T-helper 1 cell treated with Interleukin-12 subunit alpha and Interleukin-12 subunit beta and Interleukin-4 antibody, amounts not matched to agents 30 μg/mL and 1 μg/mL, for 36 hours (primary cell): Measurements from ENCODE around the gene CTSH.

Experiments
- H3K27ac Mint-ChIP-seq: one replicate; pipeline ENCODE4 v1.8.0; 2021; ENCODE audit warnings: mild to moderate bottlenecking, mixed read lengths
- H3K27me3 Mint-ChIP-seq: one replicate; pipeline ENCODE4 v1.8.0; 2021; ENCODE audit warnings: low read depth, mixed read lengths
- H3K36me3 Mint-ChIP-seq: one replicate; pipeline ENCODE4 v1.8.0; 2021; ENCODE audit warnings: low read depth, mixed read lengths
- H3K4me1 Mint-ChIP-seq: one replicate; pipeline ENCODE4 v1.8.0; 2021; ENCODE audit warnings: low read depth, mixed read lengths
- H3K4me3 Mint-ChIP-seq: one replicate; pipeline ENCODE4 v1.8.0; 2021; ENCODE audit warnings: mild to moderate bottlenecking, moderate library complexity, mixed read lengths
- H3K9me3 Mint-ChIP-seq: one replicate; pipeline ENCODE4 v1.8.0; 2021; ENCODE audit warnings: mixed read lengths

The CTSH gene, protein sequence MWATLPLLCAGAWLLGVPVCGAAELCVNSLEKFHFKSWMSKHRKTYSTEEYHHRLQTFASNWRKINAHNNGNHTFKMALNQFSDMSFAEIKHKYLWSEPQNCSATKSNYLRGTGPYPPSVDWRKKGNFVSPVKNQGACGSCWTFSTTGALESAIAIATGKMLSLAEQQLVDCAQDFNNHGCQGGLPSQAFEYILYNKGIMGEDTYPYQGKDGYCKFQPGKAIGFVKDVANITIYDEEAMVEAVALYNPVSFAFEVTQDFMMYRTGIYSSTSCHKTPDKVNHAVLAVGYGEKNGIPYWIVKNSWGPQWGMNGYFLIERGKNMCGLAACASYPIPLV

DNA sequence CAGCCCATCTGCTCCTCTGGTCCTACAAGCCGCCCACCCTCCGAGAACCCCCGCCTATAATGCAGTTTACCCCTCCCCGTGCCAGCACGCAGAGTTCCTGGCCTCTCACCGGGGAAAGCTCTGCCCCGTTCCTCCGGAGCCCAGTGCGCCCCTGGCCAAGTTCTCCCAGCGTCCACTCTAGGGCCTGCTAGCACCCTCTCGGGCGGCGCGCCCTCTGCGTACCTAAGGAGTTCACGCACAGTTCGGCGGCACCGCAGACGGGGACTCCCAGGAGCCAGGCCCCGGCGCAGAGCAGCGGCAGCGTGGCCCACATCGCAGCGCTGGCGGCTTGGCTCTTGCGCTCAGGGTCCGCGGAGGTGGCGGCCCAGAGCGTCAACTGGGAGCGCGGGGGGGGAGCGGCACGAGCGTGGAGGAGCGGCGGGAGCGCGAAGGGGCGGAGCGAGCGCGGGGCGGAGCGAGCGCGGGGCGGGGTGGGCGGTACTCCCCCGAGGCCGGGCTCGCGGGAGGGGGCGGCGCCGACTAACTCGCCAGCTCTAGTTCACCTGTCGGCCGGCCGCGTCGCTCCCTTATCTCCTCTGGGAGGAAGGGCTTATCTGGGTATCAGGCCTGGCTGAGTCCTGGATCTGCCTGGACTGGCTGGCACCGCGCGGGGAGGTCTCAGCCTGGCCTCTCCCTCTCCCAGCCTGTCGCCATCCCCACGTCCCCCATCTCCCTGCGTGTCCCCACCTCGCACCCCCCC is at the start of gene CTSH:
Gene CTSH (minus strand): TSS at position 378 of the 739 bp plus-strand sequence. CDS start 65 bp downstream, at position 313.
- Mint-ChIP-seq H3K27me3 (peaks cover 26% of the 10 kb centered on the region), H3K4me3 (peak within 1 kb of the TSS; percentile 82), H3K9me3 (no peaks in the 10 kb centered on the region), H3K27ac (peak within 1 kb of the TSS; percentile 15), H3K4me1 (peaks cover 5% of the 10 kb centered on the region), H3K36me3 (peaks cover 6% of the 10 kb centered on the region)

- Mint-ChIP-seq H3K4me3 (no peak overlapping the region), H3K36me3 (no peaks in the 10 kb centered on the region), H3K4me1 (no peaks in the 10 kb centered on the region), H3K9me3 (no peaks in the 10 kb centered on the region), H3K27me3 (peaks cover 5% of the 10 kb centered on the region), H3K27ac (no peak overlapping the region)
These were observed 49.2 kb upstream of the CTSH start for GRCh38 chr15:78993931-78994530.

DNA sequence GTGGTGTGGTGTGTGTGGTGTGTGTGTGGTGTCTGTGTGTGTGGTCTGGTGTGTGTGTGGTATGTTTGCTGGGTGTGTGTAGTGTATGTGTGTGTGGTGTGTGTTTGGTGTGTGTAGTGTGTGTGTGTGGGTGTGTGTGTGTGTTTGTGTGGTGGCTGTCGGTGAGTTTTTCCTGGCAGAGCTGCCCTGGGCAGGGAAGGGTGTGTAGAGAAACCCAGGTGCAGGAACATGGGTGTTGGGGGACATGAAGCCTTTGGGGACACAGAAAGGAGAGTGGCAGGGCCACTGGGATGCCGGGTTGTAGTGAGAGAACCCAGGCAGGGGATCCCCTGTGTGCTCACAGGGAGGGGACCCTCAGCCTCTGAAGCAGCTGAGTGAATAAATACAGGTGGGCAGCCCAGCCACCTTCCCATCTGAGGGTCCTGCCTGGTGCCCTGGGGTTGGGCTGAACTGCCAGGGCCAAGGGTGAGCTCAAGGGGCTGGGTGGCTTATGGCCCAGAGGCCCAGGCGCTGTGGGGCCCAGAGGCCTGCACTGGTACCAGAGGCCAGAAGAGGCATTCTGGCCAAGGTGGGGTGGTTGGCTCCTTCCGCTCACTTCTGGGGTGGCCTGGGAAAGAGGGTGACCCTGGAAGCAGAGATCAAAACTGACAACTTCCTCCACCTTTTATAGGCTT is 48.5 kb upstream of the CTSH start:
- no peak overlapping the region for H3K27ac Mint-ChIP-seq

GRCh38 chr15:78992416-78993256 is 47.8 kb upstream of the CTSH start:
- Mint-ChIP-seq H3K4me3 (no peak overlapping the region), H3K36me3 (no peaks in the 10 kb centered on the region), H3K27ac (no peak overlapping the region), H3K9me3 (no peaks in the 10 kb centered on the region), H3K4me1 (peaks cover 9% of the 10 kb centered on the region), H3K27me3 (peaks cover 7% of the 10 kb centered on the region)

More for the DNA sequence above, 48.5 kb upstream of the CTSH start:
- no peaks in the 10 kb centered on the region for H3K9me3 Mint-ChIP-seq
- H3K27me3 Mint-ChIP-seq = peaks cover 5% of the 10 kb centered on the region
- peaks cover 2% of the 10 kb centered on the region for H3K4me1 Mint-ChIP-seq
- H3K4me3 Mint-ChIP-seq = no peak overlapping the region
- no peaks in the 10 kb centered on the region for H3K36me3 Mint-ChIP-seq

GRCh38 chr15:78991879-78992278 is 47.0 kb upstream of the CTSH start:
- Mint-ChIP-seq H3K4me3 (no peak overlapping the region), H3K9me3 (no peaks in the 10 kb centered on the region), H3K4me1 (peaks cover 11% of the 10 kb centered on the region), H3K27ac (no peak overlapping the region), H3K27me3 (peaks cover 9% of the 10 kb centered on the region), H3K36me3 (no peaks in the 10 kb centered on the region)

- Mint-ChIP-seq H3K27ac (no peak overlapping the region), H3K36me3 (no peaks in the 10 kb centered on the region), H3K4me1 (peaks cover 11% of the 10 kb centered on the region), H3K27me3 (peaks cover 9% of the 10 kb centered on the region), H3K4me3 (no peak overlapping the region), H3K9me3 (no peaks in the 10 kb centered on the region)
These were observed 46.6 kb upstream of the CTSH start for GRCh38 chr15:78991476-78991875.

DNA sequence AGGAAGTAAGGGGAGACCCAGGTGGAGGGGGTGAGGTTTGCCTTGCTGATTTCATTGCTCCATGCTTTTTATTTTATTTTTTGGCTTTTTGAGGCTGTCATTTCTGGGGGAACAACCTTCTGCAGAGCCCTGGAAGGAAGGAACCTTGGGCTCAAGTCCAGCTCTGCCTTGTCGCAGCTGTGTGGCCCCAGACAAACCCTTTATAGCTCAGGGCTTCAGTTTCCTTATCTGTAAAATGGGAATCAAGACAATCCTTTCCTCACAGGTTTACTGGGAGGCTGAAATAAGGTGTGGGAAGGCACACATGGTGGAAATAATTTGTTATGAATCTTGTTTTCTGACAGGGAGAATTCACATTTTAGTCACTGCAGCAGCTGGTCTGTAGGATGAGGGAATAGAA is 45.4 kb upstream of the CTSH start:
- Mint-ChIP-seq H3K36me3 (no peaks in the 10 kb centered on the region), H3K27me3 (peaks cover 9% of the 10 kb centered on the region), H3K4me1 (peaks cover 11% of the 10 kb centered on the region), H3K9me3 (no peaks in the 10 kb centered on the region), H3K27ac (no peak overlapping the region), H3K4me3 (no peak overlapping the region)

DNA sequence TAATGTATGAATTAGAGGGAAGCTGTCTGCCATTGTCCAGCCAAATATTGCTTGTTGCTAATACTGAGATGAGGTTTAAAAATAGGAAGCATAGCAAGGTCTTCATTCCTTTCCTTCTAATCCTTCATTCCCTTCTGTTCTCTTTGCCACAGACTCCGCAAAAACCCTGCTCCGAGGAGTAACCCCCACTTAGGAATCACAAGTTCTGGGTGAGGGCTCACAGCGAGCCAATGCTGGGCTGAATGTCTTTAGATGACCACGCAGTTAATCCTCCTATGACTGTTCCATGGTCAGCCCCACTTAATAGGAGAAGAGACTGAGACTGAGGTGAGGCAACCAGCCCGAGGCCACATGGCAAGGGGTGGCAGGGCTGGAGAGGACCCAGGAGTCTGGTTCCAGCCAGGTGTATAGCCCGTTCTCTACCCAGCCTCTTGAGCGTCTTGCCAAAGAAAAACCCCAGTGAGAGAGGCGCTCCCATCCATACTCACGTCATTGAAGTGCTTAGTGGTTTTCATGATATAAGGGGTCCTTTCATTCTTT is 44.9 kb upstream of the CTSH start:
- H3K4me3 Mint-ChIP-seq = no peak overlapping the region
- H3K36me3 Mint-ChIP-seq = no peaks in the 10 kb centered on the region
- H3K27me3 Mint-ChIP-seq = peaks cover 9% of the 10 kb centered on the region
- no peaks in the 10 kb centered on the region for H3K9me3 Mint-ChIP-seq
- no peak overlapping the region for H3K27ac Mint-ChIP-seq
- peaks cover 11% of the 10 kb centered on the region for H3K4me1 Mint-ChIP-seq

GRCh38 chr15:78988361-78988911 is 43.6 kb upstream of the CTSH start:
- no peak overlapping the region for H3K4me3 Mint-ChIP-seq
- peak overlapping the region; percentile 3 for H3K27ac Mint-ChIP-seq
- H3K27me3 Mint-ChIP-seq = peaks cover 14% of the 10 kb centered on the region
- no peaks in the 10 kb centered on the region for H3K36me3 Mint-ChIP-seq
- H3K4me1 Mint-ChIP-seq = peaks cover 11% of the 10 kb centered on the region
- H3K9me3 Mint-ChIP-seq = no peaks in the 10 kb centered on the region

DNA sequence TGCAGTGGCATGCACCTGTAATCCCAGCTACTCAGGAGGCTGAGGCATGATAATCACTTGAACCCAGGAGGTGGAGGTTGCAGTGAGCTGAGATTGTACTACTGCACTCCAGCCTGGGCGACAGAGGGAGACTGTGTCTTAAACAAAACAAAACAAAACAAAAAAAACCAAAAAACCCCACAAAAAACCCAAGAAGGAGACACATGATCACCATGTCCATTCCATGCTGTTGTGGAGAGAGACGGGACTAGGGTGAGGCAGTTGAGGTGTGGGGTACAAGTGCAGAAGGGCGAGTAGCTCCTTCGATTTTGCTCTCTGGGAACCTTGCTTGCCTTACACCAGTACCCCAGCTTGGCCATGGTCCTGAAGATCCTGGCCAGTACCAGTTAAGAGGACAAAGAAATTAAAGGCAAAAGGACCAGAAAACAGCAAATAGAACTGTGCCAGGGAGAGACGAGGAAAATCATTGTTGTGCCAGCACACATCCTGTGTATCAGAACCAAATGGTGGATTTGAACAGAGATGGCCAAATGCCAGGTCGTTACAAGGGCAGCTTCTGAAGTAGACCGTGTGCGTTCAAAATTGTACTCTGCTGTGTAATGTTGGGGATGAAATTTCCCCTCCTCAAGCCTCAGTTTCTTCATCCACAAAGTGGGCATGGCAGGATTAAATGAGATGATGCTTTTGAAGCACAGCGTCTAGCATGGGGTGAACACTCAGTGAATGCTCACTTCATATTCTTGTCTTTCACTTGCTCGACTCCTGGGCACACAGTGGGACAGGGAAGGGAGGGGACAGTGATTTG is 42.9 kb upstream of the CTSH start:
- Mint-ChIP-seq H3K36me3 (no peaks in the 10 kb centered on the region), H3K9me3 (no peaks in the 10 kb centered on the region), H3K27me3 (peaks cover 14% of the 10 kb centered on the region), H3K4me3 (no peak overlapping the region), H3K27ac (no peak overlapping the region), H3K4me1 (peaks cover 11% of the 10 kb centered on the region)

DNA sequence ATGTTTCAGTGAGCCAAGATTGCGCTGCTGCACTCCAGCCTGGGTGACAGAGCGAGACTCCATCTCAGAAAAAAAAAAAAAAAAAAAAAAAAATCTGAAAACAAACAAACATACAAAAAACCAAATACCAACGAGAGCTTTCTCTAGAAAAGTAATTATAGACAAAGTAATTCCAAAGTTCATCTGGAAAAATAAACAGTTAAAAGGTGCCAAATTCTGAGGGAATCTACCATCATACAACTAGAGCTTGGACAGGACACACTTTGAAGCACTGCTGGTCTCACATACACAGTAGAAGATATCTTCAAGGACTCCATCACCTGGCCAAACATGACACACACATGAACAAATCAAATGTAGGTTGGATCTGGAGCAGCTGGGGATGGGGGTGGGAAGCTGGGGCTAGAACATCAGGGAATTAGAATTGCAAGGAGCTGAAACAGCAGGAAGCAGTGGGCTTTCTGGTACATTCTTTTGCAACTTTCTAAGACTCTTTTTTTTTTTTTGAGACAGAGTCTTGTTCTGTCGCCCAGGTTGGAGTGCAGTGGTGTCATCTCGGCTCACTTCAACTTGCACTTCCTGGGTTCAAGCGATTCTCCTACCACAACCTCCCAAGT is 41.1 kb upstream of the CTSH start:
- Mint-ChIP-seq H3K9me3 (no peaks in the 10 kb centered on the region), H3K36me3 (no peaks in the 10 kb centered on the region), H3K27me3 (peaks cover 14% of the 10 kb centered on the region), H3K4me1 (peaks cover 11% of the 10 kb centered on the region), H3K4me3 (no peak overlapping the region), H3K27ac (no peak overlapping the region)

- Mint-ChIP-seq H3K9me3 (no peaks in the 10 kb centered on the region), H3K4me1 (peaks cover 11% of the 10 kb centered on the region)
These were observed 39.2 kb upstream of the CTSH start for GRCh38 chr15:78984041-78984440.

More at GRCh38 chr15:78984041-78984440, 39.2 kb upstream of the CTSH start:
- Mint-ChIP-seq H3K36me3 (no peaks in the 10 kb centered on the region), H3K27ac (no peak overlapping the region), H3K27me3 (peaks cover 10% of the 10 kb centered on the region), H3K4me3 (no peak overlapping the region)
